Activated CD4-positive, alpha-beta T cell treated with anti-CD3 and anti-CD28 coated beads, Interleukin-10, Interleukin-2, amounts not matched to agents 100 ng/mL and 50 ng/mL, durations not matched to agents 16 hours and 8 hours (primary cell): ENCODE results near the gene SNX9.
A peak's percentile ranks its signal among the peaks of the same experiment; 100 is the strongest.

ENCODE experiments used
- DNase-seq: peaks from one replicate; pipeline ENCODE4 v3.0.0-alpha.2; 2020

SNX9 gene

DNA sequence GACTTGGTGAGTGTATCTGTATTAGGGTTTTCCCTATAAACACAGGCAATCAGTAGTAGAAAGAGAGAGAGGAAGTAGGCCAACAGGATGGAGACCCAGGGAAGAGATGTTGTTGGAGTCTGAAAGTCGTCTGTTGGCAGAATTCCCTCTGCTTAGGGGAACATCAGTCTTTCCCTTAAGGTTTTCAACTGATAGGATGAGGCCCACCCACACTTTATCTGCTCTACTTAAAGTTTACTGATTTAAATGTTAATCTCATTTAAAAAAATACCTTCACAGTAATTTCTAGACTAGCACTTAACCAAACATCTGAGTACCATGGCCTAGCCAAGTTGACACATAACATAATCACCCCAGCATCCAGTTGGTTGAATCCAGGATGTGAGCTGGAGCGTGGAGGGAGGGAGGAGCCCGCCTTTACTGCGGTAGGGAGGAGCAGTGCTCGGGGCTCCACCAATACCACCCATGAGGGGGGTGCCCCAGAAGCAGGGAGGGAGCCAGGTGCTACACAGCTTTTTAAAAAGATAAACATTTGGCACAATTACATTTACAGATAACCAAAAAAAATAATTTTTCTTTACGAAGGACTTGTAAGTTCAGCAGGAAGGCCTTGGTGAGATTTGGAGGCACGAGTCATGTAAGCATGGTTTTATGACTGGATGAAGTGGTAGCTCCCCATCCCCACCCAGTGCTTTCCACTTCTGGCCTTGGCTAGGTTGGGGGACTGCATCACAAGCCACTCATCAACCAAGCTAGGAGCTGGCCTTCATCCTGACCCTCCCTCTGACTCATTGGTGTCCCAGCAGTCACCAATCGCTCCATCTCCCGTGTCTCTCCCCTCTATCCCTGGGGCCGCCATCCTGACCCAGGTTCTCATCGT is 18.4 kb upstream of the SNX9 start:
- peak; percentile 43 for DNase-seq

DNA sequence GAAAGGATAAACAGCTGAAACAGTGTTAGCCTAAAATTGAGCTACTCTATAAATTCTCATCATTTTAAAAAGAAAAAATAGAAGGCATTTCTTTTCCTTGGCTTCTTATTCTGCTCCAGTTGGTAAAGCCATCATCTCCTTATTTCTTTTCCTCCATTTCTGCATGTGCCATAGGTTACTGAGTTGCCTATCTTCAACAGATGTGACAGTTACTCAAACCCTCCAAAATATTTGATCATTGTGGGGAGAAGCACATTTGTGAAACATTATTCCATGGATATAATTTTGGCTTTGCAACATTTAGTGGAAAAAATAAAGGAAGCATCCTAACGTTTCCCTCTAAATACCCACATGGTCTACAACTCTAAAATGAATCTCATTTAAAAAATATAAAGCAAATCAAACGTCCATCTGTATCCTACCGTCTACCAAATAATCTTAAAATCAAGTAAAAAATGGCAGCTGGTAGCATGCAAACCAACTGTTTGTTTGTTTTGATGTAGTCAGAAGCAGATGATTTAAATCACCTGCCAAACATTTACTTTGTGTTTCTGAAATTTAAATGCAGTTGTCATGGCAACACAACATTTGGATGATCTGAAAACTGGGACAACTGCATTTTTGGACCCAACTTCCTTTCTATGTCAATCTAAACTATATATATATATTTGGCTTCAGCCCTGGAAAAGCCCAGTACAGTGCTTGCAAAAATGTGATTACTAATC is 16.8 kb upstream of the SNX9 start:
- DNase-seq = no peak

DNA sequence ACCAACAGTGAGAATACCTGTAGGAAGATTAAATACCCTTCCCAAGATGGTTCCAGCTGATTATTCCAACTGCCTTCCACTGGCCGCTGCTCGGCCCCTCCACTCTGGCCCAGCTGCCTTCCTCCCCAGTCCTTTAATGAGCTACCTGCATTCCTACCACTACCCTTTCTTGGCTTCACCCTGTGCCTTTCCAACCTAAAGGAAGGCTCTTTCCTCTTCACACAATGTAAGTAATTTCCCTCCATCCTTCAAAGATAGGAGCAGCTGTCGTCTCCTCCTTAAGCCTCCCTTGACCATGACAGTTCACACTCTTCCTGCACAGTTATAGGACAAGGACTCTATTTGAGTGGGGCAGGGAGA is 16.2 kb upstream of the SNX9 start:
- DNase-seq = no peak

DNA sequence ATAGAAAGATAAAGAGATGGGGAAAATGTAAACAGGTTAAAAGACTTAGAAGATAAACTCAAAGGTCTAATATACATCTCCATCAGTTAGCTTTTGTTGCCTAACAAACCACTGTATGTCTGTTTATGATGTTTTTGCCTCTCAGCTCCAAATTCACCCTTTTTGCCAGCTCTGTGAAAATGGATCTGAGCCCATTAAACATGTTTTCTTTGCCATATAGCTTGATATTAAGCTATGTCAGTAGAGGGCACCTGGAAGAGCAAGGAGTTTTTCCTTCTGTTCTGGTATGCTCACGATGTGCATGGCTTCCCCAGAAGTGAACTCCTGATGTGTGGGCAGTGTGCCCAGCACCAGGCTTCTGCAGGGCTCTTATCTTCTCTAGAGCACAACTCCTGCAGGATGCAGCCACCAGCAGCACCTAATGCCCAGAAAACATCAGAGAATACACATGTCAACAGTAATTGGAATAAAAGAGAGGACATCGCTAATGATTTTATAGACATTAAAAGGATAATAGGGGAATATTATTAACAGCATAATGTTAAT is 14.6 kb upstream of the SNX9 start:
- DNase-seq = no peak

DNA sequence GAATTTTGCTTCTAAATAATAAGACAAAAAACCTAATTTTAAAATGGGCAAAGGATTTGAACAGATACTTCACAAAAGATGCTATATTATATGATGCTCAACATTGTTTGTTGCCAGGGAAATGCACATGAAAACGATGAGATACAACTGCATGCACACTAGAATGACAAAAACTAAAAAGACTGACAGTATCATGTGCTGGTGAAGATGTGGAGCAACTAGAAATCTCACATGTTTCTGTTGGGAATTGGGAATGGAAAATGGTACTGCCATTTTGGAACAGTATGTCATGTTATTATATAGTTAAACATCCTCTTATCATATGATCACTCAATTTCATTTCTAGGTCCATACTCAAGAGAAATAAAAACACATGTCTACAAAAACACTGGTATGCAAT is 13.4 kb upstream of the SNX9 start:
- no peak for DNase-seq

DNA sequence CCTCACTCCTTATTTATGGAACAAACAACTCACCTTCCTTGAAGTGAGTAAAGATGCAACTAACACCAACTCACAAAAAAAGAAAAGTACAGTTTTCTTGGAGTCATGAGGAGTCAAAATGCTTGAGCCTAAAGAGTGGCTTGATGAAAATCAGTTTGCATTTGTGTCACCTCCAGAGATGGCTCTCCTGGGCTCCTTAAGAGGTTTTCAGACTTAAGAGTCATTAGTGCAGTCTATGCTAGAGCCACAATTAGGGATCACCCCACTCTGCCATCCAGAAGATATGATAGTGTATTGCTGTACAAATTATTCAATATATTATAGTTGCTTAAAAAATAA is 11.9 kb upstream of the SNX9 start:
- no peak for DNase-seq

DNA sequence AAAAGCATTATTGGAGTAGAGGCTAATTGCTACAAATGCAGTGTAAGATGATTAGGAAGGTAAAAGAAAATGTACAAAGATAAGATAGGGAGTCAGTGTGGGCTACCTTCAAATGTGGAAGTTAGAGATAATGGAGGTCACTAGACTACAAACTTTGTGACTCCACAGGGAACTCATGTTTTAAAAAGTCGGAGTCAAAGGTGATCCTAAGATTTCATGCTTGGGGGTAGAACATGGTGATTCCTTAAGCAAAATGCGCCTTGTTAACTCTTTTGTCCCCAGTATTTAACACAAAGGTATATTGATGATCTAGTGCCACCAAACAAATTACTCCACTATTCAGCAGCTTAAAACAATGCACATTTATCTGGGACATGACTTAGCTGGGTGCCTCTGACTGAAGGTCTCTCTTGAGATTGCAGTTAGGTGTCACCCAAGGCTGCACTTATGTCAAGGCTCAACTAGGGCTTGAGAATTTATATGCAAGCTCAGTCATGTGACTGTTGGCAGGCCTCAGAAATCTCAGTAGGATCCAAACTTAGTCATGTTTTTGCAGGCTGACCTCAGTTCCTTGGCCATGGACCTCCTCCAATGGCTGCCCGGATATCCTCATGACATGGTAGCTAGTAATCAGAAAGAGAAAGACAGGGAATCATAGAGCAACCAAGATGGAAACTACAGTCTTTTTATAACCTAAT is 11.4 kb upstream of the SNX9 start:
- DNase-seq = no peak

DNA sequence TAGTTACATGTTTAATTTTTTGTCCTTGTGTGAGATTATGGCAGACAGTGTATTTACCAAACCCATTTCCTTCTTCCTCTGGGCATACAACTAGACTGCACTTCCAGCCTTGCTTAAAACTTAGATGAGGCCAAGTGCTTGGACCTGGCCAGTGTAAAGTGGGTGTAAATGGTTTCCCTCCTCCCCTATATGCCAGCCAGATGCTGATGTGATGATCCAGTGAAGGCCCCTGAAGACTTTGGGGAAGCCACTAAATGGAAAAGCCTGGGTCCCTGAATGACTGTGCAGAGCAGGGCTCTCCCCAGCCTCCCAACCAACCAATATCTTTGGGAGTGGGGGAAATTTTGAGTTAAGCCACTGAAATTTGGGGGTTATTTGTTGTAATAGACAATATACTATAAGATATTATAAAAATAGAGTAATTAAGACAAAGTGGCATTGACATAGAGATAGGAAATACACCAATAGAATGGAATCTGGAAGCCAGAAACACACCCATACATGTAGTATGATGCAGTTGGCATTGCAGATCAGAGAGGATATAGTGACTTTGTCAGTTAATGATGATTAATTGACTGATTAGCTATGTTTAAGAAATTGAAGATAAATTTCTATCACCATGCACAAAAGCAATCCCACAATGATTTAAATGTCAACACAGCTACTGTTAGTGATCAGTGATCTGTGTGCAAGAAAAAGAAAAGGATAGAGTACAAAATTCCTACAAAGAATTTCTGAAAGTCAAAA is 10.4 kb upstream of the SNX9 start:
- DNase-seq = no peak

DNA sequence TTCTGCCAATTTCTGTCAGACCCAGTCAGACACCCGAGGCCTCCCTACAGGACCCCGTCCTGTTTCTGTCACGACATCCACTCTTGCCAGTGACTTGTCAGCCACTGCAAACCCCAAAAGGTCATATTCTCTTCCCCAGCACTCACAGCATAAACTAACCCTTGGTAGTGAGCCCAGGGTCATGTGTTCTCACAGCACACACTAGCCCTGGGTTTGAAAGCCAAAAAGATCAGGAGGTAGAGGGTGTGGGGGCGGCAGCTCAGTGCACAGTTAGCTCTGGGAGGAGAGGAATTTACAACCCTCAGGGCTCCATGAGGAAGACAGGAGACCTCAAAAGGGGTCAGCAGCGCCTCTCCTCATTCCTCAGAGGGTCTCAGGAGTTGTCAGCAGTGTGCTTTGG is 9.9 kb upstream of the SNX9 start:
- no peak for DNase-seq

DNA sequence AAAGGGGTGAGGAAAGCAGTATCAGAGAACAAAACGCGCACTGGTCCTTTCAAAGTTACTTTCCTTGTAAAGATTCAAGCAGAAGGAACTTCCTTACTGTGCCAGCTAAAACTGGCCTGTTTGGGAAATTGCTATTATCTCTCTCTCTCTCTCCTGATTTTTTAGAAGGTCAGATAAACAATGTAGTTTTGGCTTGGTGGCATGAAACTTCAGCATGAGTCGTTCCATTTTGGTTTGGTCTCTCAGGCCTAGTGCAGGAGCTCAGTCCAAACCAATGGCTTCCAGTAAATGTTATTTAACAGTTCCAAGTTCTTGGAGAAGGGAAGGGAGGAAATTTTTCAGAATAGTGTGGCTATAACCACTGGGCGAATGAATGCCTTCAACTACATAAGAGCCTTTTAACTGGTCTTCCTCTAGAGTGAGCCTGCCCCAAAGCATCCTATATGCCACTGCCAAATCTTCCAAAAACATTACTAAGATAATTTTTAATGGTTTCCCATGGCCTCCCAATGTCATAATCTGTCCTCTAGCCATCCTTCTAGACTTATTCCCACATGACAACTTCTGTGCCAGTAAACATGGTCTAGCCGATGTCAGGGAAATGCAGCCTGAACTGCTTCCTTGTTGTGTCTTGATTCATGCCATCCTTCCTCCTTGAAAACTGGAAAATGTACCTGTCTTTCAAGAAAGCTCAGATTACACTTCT is 9.1 kb upstream of the SNX9 start:
- DNase-seq = no peak

DNA sequence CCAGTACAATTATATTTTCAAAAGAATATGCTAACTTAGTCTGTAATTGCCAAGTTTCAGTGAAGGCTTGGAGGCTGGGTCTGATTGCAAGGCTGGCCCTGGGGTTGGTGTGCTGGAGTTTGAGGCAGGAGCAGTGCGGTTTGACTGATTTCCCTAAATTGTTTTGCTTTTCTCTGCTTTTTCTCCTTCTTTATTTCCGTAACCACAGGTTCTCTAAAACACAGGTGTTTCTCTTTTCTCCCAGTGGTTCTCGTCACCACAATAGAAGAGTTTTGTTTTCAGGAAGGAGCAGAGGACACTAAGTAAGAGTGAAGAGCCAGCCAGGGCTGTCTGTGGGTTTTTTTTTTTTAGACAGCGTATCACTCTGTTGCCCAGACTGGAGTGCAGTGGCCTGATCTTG is 8.2 kb upstream of the SNX9 start:
- no peak for DNase-seq

DNA sequence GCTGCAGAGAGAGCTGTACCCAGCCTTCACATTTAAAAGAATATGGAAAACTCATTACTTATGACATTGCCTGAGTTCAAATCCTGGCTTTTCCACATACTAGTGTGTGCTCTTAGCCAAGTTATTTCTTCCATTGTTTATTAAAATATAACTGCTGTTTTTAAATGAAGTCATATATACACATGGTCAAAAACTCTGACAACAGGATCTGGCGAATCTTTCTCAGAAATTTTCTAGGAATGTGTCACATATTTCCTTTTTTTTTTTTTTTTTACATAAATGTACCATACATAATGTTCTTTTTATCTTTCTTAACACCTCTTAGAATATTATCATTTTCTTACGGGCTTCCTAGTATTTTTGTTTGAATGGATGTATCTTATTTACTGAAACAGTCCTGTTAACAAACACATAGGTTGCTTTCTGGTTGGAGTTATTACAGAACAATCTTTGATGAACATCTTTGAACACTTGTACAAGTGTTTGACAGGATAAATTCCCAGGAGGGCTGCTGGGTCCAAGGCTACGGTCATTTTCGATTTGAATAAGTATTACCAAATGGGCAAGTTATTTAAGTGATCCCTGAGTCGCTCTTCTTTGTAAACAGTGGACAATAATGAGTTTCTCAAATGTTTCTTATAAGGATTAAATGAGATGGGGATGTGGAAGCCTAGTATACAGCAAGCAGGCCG is 1.6 kb upstream of the SNX9 start:
- no peak for DNase-seq

DNA sequence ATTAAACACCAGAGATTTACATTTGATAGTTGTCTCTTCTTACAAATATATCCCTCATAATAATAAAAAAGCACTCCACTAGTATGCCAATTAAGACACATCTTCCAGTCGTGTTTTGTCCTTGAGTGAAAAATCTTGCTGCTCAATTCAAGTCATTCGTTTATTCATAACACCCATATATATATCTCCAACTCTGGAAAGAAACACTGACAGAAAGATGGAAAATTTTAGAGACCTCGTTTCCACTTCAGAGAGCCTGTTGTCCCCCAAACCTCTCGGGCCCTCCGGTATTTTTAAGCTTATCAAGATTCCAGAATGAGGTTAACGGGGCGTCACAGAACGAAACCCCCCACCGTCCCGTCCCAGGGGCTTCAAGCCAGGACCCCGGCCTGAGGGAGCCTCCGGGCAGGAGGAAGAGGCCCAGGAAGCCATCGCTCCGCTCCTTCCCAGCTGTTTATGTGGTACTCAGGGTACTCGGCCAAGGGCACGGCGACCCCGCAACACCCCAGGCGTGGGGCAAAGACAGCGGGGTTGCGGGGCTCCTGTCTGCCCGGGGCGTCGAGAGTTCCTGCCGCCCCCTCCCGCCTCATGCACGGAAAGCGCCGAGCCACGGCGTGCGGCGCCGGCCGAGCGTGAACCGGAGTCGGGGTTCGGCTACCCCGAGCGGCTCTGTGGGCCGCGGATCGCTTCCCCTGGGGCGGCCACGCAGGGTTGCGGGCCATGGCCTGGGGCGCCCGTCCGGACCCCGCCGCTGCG is 623 bp upstream of the SNX9 start:
- DNase-seq = no peak

DNA sequence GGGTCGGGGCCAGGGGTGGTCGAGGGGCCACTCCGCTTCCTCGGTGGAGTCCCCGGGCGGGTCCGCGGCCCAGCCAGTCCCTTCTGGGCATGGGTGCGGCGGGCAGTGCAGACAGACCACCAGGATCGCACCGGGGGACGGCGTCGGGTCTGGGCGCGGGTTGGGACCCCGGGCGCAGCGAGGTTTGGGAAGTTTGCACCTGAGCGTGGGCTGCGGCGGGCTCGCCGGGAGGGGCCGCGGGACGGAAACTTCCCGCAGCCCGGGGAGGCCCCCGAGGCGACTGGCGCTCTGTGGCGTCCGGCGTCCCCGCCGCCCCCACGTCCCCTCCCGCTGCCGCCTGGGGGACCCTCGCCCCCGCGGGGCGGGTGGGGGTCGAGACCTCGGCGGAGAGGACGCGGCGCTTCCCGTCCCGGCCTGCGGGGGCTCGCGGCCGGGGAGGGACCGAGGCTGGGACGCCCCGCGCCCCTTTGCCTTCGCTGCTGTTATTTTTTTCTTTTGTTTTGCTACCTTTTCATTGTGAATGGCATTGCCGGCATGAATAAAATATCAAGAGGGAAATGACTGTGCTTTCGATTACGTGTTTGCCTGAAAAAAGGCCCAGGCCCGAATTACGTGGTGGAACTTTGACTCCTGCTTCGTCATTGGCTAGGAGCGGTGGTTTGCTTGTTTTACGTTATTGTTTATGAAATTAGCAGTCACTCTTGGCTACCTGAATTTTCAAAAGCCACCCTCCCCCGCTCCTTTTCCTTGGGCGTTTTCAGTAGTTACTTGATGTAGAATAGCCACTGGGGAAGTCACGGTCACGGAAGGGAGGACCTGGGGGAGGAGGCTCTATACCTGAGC is 703 bp downstream of the SNX9 start:
- DNase-seq = peak; percentile 91

DNA sequence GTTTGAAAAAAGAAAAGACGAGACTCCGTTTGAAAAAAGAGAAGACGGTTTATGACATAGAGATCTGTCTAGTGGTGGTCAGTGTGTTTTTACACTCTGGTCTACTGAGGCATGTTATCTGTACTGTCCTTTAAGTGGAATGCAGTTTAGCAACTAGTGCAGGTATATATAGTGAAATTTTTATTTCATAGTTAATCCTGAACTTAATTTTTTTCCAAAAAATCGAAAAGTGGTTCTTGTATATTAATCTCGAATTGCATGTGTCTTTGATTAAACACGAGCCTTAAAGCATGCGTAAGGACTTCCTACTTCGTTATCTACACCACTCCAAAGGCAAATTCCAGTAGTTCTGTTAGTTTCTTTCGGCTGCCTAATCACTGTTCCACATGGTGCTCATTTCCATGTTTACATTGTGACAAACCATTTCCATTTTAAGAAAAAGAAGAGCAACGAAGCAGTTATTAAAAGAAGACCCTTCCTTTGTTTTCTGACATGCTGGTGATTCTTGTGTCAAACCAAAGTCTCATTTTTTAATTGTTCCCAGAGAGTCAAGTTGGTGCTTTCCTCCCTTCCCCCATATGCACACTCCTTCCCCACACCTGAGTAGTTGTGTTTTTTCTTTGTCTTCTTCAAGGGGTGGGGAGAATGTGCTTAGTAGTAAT is 2.3 kb downstream of the SNX9 start:
- no peak for DNase-seq

DNA sequence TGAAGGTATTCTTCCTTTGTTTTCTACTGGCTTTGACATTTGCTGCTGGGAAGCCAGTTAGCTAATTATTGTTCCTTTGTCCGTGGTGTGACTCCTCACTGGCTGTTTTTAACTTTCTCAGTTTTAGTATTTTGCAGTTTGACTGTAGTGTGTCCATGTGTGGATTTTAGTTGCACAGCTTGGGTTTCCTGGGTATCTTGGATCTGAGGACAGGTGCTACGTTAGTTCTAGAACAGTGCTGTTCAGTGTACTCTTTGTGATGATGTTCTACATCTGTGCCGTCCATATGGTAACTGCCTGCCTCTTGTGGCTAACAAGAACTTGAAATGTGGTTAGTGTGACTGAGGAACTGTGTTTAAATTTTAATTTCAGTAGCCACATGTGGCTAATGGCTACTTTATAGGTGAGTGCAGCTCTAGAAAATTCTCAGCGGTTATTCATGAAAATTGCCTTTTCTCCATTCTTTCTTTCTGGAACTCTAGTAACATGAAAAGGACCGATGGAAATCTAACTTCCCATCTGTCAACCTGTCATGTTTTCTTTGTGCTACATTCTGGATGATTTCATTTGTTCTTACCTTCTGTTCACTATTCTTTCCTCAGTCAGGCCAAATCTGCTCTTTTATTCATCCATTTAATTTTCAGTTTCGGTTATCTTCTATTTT is 7.4 kb downstream of the SNX9 start:
- peak; percentile 30 for DNase-seq

DNA sequence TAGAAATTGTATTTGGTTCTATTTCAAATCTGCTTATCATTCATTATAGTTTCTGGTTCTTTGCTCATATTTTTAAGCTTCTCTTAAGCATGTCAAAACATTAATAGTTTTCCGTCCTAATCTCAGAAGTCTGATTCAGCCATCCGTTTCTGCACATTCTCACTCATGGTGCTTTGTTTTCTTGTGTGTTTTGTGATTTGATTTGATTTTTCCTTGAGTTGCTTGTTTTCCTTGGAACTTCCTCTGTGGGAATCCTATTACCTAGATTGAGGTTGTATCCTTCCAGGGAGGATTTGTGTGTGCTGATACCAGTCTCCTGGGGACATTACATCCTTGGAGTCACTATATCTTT is 7.9 kb downstream of the SNX9 start:
- no peak for DNase-seq

DNA sequence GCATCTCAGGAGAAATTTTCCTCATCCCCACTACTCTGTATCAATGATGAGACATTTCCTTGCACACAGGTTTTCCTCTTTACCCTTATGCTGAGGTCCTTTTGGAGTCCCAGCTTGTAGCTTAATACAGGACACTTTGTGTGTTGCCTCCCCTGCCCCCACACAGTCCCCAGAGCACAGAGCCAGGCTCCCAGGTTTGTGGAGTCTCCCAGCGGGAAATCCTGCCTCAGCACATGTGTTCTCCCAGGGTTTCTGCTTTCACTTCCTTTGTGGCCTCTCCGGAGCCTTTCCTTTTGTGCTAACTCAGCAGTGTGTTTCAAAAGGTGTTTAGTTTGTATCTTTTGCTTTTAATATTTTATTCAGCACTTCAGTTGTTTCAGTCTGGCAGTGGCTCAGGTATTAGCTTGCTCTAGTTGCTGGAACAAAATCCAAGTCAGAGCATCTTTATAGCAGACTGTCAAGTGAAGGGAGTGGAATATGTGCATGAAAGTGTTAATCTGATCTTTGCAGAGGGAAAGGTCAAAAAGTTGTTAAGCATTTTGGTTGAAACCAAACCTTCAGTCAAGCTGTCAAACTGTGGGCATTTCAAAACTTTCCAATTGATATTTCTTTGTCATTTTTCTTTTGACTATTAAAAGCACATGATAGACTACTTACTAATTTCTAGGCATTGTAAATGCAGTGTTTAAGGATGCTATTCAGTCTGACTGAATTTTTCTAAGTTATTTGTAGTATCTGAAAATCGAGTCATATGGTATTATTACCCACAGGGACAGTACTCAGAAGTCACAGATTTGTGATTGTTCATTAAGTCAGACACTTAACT is 8.6 kb downstream of the SNX9 start:
- DNase-seq = no peak
